MM.1S (cell line): ENCODE data around the gene TENT4A.

Experiments
- DNase-seq: peaks from one replicate; pipeline ENCODE4 v3.0.0-alpha.2; 2015
- H2AFZ ChIP-seq: fragments of 300-600 bp; sonication (generic); 2 replicates; pipeline ENCODE4 v1.6.0; 2016; ENCODE audit warnings: antibody characterized with exemption, low read length
- H3F3A ChIP-seq: fragments of 300-600 bp; sonication (generic); 2 replicates; pipeline ENCODE4 v1.6.1; 2016; ENCODE audit warnings: mild to moderate bottlenecking, antibody characterized with exemption, low read length, moderate library complexity, mixed read lengths; ENCODE audit not compliant: insufficient read depth
- H3K27ac ChIP-seq: fragments of 300-600 bp; sonication (generic); 2 replicates; pipeline ENCODE4 v1.5.1; 2016; ENCODE audit warnings: mild to moderate bottlenecking, low read length
- H3K27me3 ChIP-seq: fragments of 300-600 bp; sonication (generic); replicated peaks from 2 replicates; pipeline ENCODE4 v1.6.0; 2016; ENCODE audit warnings: low read length; ENCODE audit not compliant: insufficient read depth
- H3K36me3 ChIP-seq: fragments of 300-600 bp; sonication (generic); replicated peaks from 2 replicates; pipeline ENCODE4 v1.6.1; 2016; ENCODE audit warnings: mild to moderate bottlenecking, low read length, mixed read lengths; ENCODE audit not compliant: insufficient read depth
- H3K4me1 ChIP-seq: fragments of 300-600 bp; sonication (generic); 2 replicates; pipeline ENCODE4 v1.6.1; 2016; ENCODE audit warnings: low read length, mixed read lengths
- H3K4me2 ChIP-seq: fragments of 300-600 bp; sonication (generic); 2 replicates; pipeline ENCODE4 v1.6.0; 2016; ENCODE audit warnings: low read depth, low read length
- H3K4me3 ChIP-seq: fragments of 300-600 bp; sonication (generic); 2 replicates; pipeline ENCODE4 v1.5.1; 2016; ENCODE audit warnings: low read length, mixed read lengths
- H3K79me2 ChIP-seq: fragments of 300-600 bp; sonication (generic); 2 replicates; pipeline ENCODE4 v1.6.1; 2016; ENCODE audit warnings: mixed run types, low read length, mixed read lengths
- H3K9ac ChIP-seq: fragments of 300-600 bp; sonication (generic); 2 replicates; pipeline ENCODE4 v1.6.1; 2016; ENCODE audit warnings: low read length, mixed read lengths
- H3K9me2 ChIP-seq: fragments of 300-600 bp; sonication (generic); replicated peaks from 2 replicates; pipeline ENCODE4 v1.6.1; 2016; ENCODE audit warnings: mild to moderate bottlenecking, low read length, mixed read lengths; ENCODE audit not compliant: insufficient read depth
- H3K9me3 ChIP-seq: fragments of 300-600 bp; sonication (generic); replicated peaks from 2 replicates; pipeline ENCODE4 v1.6.1; 2016; ENCODE audit warnings: mild to moderate bottlenecking, low read length, mixed read lengths; ENCODE audit not compliant: insufficient read depth
- H4K20me1 ChIP-seq: fragments of 300-600 bp; sonication (generic); 2 replicates; pipeline ENCODE4 v1.6.1; 2016; ENCODE audit warnings: mild to moderate bottlenecking, low read length, moderate library complexity, mixed read lengths; ENCODE audit not compliant: insufficient read depth
- EZH2 ChIP-seq: fragments of 300-600 bp; sonication (generic); optimal IDR thresholded peaks from 2 replicates; pipeline ENCODE3; 2017; ENCODE audit warnings: low read depth, mild to moderate bottlenecking, antibody characterized with exemption, low read length, mixed read lengths
- EZH2phosphoT487 ChIP-seq: fragments of 300-600 bp; sonication (generic); IDR thresholded peaks from 2 replicates; pipeline ENCODE4 v1.6.1; 2018; ENCODE audit warnings: antibody characterized with exemption, low read length
- TF ChIP-seq, protein P1 (sequence below): fragments of 300-600 bp; sonication (generic); IDR thresholded peaks from 2 replicates; pipeline ENCODE4 v1.5.1; 2016; ENCODE audit warnings: antibody characterized with exemption, low read length, mixed read lengths

TENT4A gene

DNA sequence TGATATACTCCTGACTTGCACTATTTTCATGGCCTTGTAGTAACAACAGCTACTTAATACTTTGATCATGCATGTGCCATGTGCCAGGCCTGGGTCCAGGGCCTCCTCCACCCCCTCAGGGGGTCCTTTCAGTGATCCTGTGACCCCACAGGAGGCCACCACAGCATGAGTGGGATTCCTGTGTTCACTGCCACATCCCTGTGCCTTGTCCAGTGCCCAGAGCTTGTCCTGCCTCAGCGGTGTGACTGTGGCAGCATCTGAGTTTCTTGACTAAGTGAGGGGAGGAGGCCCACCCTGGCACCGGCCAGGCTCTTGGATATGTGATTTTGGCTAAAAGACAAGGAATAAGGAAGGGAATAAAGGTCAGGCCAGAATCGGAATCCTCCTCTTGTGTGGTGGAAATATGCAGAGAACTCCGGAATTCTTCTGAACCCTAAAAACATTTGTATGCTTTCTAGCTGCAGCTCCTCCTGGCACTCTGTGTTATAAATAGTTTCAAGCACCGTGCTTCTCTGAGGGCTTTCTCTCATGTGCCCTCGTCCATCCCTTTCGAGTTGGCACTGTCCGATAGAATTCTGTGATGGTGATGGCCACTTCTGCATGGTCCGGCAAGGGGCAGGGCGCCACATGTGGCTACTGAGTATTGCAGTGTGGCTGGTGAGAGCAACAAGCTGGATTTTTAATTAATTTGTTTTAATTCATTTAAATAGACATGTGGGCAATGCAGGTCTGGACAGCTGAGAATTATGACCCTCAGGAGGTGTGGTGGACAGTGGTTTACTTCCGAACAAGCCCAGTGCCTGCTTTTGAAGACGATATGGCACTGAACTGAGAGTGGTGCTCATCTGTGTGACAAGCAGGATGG lies 31.8 kb downstream of the TENT4A start:
- Histone ChIP-seq H4K20me1 (no peaks in the 10 kb centered on the region), H3K79me2 (peaks cover 79% of the 10 kb centered on the region), H3K36me3 (peaks cover 8% of the 10 kb centered on the region)

DNA sequence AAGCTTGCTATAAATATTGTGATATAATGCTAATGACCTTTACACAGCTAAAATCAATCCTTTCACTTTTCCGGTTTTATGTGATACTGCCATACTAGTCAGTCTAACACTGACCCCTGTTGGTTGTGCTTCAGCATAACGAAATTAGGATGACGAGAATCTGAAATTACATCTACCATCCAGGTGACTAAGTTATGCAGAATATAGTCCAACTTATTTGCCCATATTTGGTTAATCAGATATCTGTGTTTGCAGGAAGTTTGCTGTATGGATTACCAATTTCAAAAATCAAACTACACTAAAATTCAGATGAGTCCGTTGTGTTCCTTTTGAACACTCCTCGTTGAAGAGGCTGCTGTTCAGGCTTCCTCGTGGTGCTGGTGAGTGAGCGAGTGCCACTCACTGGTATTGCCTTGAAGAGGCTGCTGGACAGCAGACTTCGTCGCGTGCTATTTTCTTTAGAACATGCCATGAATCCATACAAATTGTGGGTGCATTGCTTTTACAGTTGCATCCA lies 32.5 kb downstream of the TENT4A start:
- Histone ChIP-seq H3K9ac (no peak overlapping the region), H3K4me1 (no peaks in the 10 kb centered on the region), H3K36me3 (peaks cover 8% of the 10 kb centered on the region), H3F3A (no peaks in the 10 kb centered on the region), H3K9me3 (no peaks in the 10 kb centered on the region), H3K4me3 (no peak overlapping the region), H3K27ac (no peak overlapping the region), H2AFZ (no peak overlapping the region), H3K9me2 (no peaks in the 10 kb centered on the region), H3K4me2 (no peak overlapping the region), H3K27me3 (no peaks in the 10 kb centered on the region), H4K20me1 (no peaks in the 10 kb centered on the region), H3K79me2 (peaks cover 78% of the 10 kb centered on the region)
- DNase-seq: peak; percentile 65
- TF ChIP-seq EZH2phosphoT487 (no peak), EZH2 (no peak)
- TF ChIP-seq, protein P1, sequence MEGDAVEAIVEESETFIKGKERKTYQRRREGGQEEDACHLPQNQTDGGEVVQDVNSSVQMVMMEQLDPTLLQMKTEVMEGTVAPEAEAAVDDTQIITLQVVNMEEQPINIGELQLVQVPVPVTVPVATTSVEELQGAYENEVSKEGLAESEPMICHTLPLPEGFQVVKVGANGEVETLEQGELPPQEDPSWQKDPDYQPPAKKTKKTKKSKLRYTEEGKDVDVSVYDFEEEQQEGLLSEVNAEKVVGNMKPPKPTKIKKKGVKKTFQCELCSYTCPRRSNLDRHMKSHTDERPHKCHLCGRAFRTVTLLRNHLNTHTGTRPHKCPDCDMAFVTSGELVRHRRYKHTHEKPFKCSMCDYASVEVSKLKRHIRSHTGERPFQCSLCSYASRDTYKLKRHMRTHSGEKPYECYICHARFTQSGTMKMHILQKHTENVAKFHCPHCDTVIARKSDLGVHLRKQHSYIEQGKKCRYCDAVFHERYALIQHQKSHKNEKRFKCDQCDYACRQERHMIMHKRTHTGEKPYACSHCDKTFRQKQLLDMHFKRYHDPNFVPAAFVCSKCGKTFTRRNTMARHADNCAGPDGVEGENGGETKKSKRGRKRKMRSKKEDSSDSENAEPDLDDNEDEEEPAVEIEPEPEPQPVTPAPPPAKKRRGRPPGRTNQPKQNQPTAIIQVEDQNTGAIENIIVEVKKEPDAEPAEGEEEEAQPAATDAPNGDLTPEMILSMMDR: peak; percentile 82

More for the DNA sequence above, 31.8 kb downstream of the TENT4A start:
- no peak overlapping the region for H3K4me3 ChIP-seq
- no peaks in the 10 kb centered on the region for H3K4me1 ChIP-seq
- no peak overlapping the region for H3K9ac ChIP-seq
- no peaks in the 10 kb centered on the region for H3K9me3 ChIP-seq
- TF ChIP-seq EZH2: no peak
- no peak for TF ChIP-seq EZH2phosphoT487
- TF ChIP-seq, protein P1: no peak
- no peak for DNase-seq
- H3F3A ChIP-seq: no peaks in the 10 kb centered on the region
- H3K27me3 ChIP-seq: no peaks in the 10 kb centered on the region
- no peak overlapping the region for H3K4me2 ChIP-seq
- H3K9me2 ChIP-seq: no peaks in the 10 kb centered on the region
- no peak overlapping the region for H3K27ac ChIP-seq
- H2AFZ ChIP-seq: no peak overlapping the region

DNA sequence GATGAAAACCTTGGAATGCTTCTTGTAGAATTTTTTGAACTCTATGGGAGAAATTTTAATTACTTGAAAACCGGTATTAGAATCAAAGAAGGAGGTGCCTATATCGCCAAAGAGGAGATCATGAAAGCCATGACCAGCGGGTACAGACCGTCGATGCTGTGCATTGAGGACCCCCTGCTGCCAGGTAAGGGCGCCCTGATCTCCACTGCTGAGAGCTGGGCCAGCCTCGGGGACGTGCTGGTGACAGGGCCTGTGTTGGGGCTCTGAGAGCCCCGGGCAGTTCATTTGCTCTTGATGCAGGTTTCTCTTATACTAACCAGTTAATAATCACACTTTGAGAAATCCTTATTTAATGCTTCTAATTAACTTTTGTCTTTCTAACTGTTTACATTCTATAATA lies 33.0 kb downstream of the TENT4A start:
- H3K9ac ChIP-seq: no peak overlapping the region
- H3K27ac ChIP-seq: no peak overlapping the region
- H3K9me2 ChIP-seq: no peaks in the 10 kb centered on the region
- H3K79me2 ChIP-seq: peaks cover 78% of the 10 kb centered on the region
- H3K27me3 ChIP-seq: no peaks in the 10 kb centered on the region
- peaks cover 8% of the 10 kb centered on the region for H3K36me3 ChIP-seq
- H4K20me1 ChIP-seq: no peaks in the 10 kb centered on the region
- H3K9me3 ChIP-seq: no peaks in the 10 kb centered on the region
- no peak for DNase-seq
- H3K4me2 ChIP-seq: no peak overlapping the region
- H3F3A ChIP-seq: no peaks in the 10 kb centered on the region
- no peak for TF ChIP-seq EZH2
- TF ChIP-seq EZH2phosphoT487: no peak
- TF ChIP-seq, protein P1: no peak
- H2AFZ ChIP-seq: no peak overlapping the region
- H3K4me1 ChIP-seq: no peaks in the 10 kb centered on the region
- H3K4me3 ChIP-seq: no peak overlapping the region
